H1 (cell line): ENCODE results near the gene BBS9. TPM values are rescaled to one million over a fixed set of nuclear protein-coding genes. Genes with fewer than 3 reads are reported as not detected.

Experiments used
- BCL11A ChIP-seq, 2 experiments: IDR thresholded peaks; one replicate each; pipeline ENCODE4 v1.6.1; 2011; ENCODE audit warnings: low read depth in 2 of 2, low read length in 2 of 2, mild to moderate bottlenecking in 2 of 2
- BRCA1 ChIP-seq: IDR thresholded peaks from 2 replicates; pipeline ENCODE4 v1.6.1; 2012; ENCODE audit warnings: low read depth, low read length, improper control_type of control experiment
- CHD7 ChIP-seq: fragments of 300-600 bp; sonication (generic); IDR thresholded peaks from 2 replicates; pipeline ENCODE4 v1.7.1; 2012; ENCODE audit warnings: low read length, moderate library complexity, mild to moderate bottlenecking, inconsistent platforms; ENCODE audit not compliant: insufficient replicate concordance
- POLR2AphosphoS5 ChIP-seq: IDR thresholded peaks from 2 replicates; pipeline ENCODE4 v1.6.1; 2011; ENCODE audit warnings: low read depth, low read length
- polyA plus RNA-seq, 7 experiments: library from polyadenylated mRNA; depleted of rRNA in 3 of 7; stranded (reverse) in 5 of 7; unstranded in 2 of 7; fragments of >200 nt in 5 of 7; fragments of 200-250 nt in 2 of 7; gene quantifications; 1 replicate in 5 of 7; 2 replicates in 1 of 7; 4 replicates in 1 of 7; pipeline versions ENCODE4 v1.2.1 to v1.2.3, GENCODE V29; 2011 to 2013; ENCODE audit warnings: missing spikeins in 2 of 7, mixed read lengths in 2 of 7
- total RNA-seq: library from RNA; stranded (reverse); fragmentation: NEBNext Ultra II Directional; extraction: Animal tissue kit (Norgen Biotek cat#: 25700); gene quantifications from 2 replicates; pipeline ENCODE4 v1.2.1, GENCODE V29; 2021

BBS9 gene
- total and polyA plus RNA-seq, 2 of the 8 experiments (the other 6 are each of a cell fraction or from before 2014, with no cell fraction given) = 22.3 to 37.0 TPM

DNA sequence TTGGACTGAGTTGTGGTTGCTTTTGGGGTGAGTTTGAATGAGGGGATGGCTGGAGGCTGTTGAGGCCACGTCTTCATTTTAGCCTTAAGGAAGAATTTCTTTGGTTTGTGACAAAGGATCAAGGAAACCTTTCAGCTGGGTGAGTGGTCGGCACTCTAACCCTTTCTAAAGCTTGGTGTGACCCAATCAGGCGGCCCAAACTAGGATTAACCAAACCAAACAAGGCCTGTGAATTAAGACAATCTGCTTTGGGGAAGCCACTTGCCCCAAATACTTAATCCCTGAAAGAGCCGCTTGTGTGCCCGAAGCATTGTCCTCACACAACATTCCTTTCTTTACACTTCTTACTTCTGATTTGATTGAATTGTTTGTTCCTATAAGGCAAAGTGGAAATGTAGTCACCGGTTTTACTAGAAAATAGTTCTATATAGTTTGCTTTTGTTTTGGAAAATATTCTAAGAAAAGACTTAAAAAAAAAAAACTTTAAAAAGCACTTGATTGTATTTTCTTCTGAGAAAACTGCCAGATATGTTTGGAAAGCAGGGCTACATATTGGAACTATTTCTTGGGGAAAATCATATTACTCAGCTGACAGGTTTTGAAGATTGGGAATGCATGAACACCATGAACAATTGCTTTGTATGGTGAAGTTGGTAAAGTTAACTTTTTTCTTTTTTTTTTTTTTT lies 503.6 kb downstream of the BBS9 start (continued):
- TF ChIP-seq CHD7 = no peak
- no peak for TF ChIP-seq POLR2AphosphoS5
- no peak for TF ChIP-seq BRCA1
- TF ChIP-seq BCL11A (IDR thresholded peaks at IDR 0.05; ENCODE audit: low read depth in 2 of 2, low read length in 2 of 2) = no peak
